ENCODE measurements around the gene FSTL4.
"Not testable (repeated sequence)": the region's sequence is repeated elsewhere in the genome, so short reads cannot be mapped to it uniquely, and the experiment has no call there.

The FSTL4 gene

GRCh38 chr5:133454442-133454841 lies 157.9 kb downstream of the FSTL4 start:
- DNase-seq (ENCODE audit: low read depth): no peak

DNA sequence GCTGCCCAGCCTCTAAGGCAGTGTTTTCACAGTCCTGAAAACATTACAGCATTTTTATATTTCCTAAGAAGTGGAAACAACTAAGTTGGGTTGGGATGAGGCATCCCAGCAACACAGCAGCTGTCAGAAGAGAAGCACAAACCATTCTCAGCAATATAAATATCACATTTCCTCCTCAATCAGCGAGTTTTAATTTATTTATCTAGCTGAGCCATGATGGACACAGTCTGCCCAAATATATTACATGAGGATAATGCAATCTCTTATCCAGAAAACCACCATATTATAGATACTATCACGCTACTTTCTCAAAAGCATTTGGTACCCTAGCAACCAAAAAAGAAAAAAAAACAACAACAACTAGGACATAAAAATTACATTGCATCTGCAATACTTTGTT lies 158.5 kb downstream of the FSTL4 start:
- DNase-seq (ENCODE audit: low read depth): no peak

DNA sequence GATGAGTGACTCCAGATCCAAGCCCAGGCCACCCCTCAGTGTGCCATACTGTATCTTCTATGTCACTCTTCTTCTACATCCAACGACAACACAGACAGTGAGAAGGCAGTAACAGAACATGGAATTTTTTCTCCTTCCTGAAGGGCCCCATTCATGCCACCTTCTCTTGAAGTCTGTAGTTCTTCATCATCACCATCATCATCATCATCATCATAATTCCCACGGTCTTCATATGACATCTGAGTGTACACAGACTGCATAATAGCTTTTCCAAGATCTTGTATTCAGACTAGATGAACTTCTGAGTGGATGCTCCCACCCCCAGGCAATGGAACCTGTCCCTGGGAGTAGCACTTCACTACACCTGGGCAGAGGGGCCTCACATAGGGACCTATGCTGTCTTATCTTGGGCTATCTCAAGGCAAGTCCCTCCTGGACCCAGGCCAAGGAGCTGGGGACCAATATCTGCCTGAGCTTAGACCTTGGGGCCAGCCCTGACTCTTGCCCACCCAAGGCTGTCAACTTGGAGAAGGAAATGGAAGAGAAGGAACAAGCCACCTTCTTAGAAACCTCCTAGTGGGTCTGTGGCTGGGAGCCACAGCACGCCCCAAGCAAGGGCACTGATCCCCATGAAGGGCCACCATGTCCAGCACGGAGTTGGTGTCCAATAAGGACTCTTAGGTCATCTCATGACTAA lies 159.1 kb downstream of the FSTL4 start:
- no peak for DNase-seq (ENCODE audit: low read depth)

GRCh38 chr5:133451926-133452325 lies 160.4 kb downstream of the FSTL4 start:
- DNase-seq (ENCODE audit: low read depth): no peak

DNA sequence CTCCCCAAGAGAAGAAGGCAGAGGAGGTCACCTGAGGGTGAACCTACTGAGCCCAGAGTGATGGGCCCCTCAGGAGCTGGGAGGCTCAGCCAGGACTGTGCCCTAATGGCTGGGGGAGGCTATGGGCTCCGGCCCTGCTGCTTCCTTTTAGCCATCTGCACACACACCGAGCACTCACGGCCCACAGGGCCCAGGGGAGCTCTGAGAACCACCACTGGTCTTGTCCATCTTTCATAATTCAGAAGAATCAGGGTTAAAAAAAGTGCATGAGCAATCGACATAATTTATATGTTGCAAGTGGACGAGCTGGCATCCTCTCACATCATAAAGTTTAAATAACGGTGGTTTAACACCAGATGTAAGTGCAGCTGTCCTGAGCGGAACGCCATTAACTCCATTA lies 162.1 kb downstream of the FSTL4 start:
- DNase-seq (ENCODE audit: low read depth): no peak

DNA sequence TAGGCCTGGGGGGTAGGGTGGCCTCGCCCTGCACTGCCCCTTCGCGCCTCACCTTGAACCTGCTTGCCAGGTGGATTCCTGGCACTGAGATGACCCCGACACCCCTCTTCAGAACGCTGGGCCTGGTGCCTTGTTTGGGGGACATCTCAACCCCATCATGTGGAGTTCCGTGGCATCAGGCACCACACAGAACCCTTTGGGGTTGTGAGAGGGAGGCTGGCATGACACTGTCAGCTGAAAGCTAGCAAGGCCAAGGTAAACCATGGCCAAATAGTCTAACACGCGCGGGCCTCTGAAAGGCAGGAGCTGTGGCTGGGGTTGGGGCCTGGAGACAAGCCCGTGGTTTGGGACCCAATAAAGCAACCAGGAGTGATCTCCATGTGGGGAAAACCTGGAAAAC lies 163.2 kb downstream of the FSTL4 start:
- no peak for DNase-seq (ENCODE audit: low read depth)

DNA sequence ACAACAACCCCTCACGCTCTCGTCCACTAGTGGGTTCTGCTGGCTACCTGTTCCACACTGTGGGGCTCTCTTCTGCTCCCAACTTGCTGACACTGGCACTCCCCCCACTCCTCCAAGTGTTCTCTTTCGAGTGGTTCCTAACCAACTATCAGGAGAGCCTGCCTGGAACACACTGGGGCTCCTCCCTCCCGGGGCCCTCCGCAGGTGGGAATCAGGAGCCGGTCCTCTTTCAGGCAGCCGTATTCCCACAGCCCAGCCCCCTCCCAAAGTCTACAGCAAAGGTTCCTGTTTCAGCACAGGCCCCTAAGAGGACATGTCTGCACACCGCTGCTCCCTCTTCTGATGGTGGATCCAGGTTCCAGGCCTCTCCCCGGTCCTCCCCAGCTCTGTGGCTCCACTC lies 165.9 kb downstream of the FSTL4 start:
- DNase-seq (ENCODE audit: low read depth): no peak

DNA sequence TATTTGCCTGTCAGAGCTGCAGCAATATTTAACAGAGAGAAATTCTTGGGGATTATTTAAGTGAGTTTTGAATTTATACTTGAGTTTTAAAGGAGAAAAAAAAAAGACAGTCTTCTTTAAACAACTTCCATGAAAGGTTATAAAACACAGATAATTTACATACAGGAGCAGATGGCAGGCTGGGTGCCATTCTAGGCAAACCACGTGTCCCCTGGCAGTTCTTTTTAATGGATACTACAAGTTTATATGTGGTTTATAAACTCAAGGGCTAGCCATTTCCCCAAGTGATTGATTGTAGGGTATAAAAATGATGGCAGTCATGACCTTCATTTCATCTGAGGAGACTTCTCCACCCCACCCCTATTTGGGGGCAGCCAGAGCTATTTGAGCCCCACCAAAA lies 166.6 kb downstream of the FSTL4 start:
- DNase-seq (ENCODE audit: low read depth): no peak

DNA sequence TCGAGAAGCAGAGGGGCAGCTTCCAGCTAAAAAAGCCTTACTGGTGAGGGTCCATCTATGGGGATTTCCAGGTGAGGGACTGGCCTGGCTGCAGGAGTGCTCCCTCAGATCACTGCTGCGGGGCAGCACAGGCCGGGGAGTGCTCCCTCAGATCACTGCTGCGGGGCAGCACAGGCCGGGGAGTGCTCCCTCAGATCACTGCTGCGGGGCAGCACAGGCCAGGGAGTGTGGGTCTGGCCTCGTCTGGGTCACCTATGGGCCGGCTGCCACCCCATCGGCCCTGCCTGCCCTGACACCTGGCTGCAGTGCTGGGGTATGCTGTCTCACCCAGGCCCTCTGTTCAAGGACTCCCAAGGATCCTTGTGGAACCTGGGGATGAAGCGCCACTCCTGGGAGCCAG lies 167.1 kb downstream of the FSTL4 start:
- not testable (repeated sequence) for DNase-seq (ENCODE audit: low read depth)

GRCh38 chr5:133444711-133445110 lies 167.6 kb downstream of the FSTL4 start:
- DNase-seq (ENCODE audit: low read depth): no peak

DNA sequence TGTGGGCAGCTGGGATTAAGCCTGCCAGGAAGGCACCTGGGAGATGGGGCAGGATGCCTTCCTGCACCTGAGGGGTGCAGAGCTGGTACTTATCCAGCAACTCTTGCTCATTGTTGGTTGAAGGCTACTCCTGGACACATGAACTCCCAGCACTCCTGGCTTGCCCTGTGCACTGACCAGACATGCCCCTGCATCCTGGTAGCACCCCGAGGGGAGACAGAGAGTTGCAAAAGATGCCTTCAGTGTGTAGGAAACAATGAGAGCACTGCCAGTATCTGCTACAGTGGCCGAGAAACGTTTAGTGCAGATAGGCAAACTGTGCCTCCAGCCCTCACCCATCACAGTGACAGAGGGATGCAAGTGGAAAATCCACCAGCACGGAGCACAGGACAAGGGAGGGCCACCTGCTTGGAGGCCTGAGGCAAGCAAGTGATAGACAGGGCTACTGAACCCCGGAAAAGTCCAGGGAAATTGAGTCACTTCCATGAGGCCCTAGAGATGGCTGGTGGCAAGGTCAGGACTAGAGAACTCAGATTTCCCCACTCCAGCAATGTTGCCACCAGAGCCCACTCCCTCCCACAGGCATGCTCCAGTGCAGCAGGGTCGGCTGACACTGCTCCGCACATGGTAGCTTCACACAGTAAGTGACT lies 171.1 kb downstream of the FSTL4 start:
- DNase-seq (ENCODE audit: low read depth): no peak

DNA sequence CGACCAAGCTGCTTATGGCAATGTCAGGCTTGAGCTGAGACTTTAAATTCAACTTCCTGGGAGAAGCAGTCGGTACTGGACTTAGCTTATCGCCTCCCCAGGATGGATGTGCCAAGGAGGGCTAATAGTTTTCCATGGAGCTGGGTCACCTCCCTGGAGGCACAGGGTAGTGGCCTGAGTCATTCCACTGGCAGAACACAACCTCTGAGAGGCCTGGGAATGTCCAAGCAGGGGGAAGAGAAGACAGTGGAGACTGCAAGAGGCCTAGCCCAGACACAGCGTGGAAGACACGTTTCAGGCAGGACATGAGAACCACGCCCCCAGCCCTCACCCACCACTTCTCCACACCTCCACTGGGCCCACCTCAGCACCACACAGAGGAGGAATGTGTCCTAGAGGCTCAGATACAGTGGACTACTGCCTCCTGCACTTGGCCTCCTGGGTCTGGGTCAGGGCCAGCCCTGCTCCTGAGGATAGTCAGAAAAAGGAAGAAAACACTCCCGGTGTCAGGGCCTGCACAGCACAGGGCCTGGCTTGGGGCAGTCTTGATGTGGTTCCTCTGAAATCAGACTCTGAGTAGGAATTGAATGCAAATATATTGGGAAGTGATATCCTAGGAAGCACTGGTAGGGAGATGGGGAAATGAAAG lies 171.8 kb downstream of the FSTL4 start:
- no peak for DNase-seq (ENCODE audit: low read depth)

DNA sequence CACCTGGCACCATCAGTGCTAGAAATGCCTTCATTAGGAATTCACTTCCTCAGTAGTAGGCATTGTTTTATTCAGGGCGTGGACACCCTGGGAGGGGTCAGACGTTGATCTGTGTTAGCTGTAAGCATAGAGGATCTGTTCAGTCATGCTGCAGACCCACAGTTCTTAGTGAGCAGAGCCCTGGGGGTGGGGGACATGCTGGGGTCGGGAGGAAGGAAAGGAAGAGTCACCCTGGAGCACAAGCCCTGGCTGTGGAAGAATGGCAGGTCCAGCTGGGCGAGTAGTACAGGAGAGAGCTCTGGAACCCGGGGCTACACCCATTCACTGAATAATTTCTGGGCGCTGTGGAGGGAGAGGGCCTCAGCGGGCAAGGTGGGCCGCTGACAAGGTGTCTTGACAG lies 172.5 kb downstream of the FSTL4 start:
- DNase-seq (ENCODE audit: low read depth): no peak

GRCh38 chr5:133438487-133438886 lies 173.9 kb downstream of the FSTL4 start:
- no peak for DNase-seq (ENCODE audit: low read depth)

- DNase-seq (ENCODE audit: low read depth): no peak
Measured at GRCh38 chr5:133434336-133434735, 178.0 kb downstream of the FSTL4 start.

DNA sequence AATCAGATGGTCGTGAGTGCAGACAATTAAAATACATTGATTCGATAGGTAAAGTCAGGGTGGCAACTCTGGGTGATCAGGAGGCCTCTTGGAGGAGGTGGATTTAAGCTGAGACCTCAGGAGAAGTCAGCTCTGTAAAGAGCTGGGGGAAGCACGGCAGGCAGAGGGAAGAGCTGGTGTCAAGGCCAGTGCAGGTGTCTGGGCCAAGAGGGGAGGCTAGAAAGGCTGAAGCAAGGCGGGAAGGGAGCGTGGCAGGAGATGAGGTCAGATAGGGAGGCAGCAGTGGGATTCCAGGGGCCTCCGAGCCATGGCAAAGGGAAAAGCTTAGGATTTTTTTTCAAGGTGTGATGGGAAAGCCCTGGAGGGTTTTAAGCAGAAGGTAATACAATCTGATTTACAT lies 178.7 kb downstream of the FSTL4 start:
- DNase-seq (ENCODE audit: low read depth): no peak

- no peak for DNase-seq (ENCODE audit: low read depth)
Measured at GRCh38 chr5:133432956-133433532, 179.3 kb downstream of the FSTL4 start.

DNA sequence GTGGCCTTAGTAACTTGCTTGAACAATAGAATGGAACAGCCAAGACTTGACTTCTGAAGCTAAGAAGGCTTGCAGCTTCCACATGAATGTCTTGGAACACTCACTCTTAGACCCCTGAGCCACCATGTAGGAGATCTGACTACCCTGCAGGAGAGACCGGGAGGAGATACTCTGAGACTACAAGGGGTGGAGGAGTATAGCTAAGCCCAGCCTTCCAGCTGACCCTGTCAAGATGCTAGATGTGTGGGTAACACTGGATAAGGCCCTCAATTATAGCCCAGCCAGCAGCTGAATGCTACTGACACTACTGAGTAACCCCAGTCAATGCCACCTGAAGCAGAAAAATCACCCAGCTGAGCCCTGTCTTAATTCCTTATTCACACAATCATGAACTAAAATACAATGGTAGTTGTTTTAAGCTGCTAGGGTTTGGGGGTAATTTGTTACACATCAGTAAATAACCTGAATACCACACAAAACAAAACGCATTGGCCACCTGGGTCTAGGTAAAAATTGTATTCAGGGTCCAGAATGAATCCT lies 180.9 kb downstream of the FSTL4 start:
- no peak for DNase-seq (ENCODE audit: low read depth)

DNA sequence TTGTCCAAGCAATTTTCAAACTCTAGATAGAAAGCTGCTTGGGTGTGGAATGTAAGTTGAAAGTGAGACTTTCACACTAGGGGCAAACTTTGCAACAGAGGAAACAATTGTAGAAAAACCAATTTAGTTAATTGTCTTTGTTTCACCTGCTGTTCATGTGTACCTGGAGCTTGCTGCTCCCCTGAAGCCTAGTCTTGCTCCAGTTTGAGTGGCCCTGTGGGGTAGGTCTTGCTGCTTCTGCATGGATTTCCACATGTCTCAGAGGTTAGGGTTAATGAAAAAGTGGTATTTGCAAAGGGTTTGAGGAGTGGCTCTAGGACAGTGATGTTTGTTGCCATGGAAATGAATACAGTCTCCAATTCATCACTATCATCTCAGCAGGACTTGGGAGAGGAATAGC lies 182.2 kb downstream of the FSTL4 start:
- DNase-seq (ENCODE audit: low read depth): no peak

DNA sequence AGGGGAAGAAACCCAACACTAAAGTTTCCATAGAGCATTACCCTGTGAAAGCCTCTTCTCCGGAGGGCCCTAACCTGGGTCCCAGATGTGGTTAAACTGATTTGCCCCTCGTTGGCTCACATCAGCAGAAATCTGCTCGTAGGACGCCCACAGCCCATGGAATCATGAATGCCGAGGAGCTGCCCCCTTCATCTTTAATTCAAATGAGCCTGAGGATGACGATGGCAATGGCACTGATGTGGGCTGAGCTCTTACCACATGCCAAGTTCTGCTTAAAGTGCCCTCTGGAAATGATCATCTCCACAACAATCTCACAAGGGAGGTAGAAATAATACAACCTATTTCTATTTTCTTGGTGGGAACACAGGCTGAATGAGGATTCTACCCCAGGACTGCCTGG lies 183.3 kb downstream of the FSTL4 start:
- no peak for DNase-seq (ENCODE audit: low read depth)

DNA sequence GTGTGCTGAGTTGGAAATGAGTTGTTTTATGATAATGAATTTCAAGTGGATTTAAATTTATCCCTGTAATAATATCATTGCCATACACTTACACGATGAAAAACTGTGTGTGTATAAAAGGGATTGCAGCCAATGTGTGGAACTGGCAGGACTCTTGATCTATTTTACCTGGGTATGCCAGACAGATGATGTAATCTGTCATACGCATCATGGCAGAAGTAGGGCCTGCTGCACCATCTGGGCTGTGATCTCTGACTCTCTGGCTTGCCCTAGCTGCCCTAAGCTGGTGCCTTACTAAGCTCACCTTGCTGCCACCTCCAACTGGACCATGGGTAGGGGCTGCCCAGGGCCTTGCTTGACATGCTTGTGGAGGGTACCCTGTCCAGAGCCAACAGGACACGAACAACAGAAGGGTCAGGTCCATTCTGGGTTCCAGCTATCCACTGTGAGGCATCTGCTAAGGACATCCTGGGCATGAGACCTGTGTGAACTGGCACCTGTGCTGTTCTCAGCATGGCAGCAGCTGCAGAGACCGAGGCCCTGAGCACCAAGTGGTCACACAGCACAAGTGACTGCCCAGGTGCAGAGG lies 184.2 kb downstream of the FSTL4 start:
- DNase-seq (ENCODE audit: low read depth): no peak

GRCh38 chr5:133427121-133427777 lies 185.1 kb downstream of the FSTL4 start:
- no peak for DNase-seq (ENCODE audit: low read depth)

All from activated T-helper 1 cell treated with Interleukin-2 at 50 U/mL for 16 hours (primary cell).